Measurements from ENCODE around the gene MAP3K8. TPM values are rescaled to one million over a fixed set of nuclear protein-coding genes. Genes with fewer than 3 reads are reported as not detected.

Gene MAP3K8
- 5.1 and 10.8 TPM in 2 replicates for total RNA-seq

DNA sequence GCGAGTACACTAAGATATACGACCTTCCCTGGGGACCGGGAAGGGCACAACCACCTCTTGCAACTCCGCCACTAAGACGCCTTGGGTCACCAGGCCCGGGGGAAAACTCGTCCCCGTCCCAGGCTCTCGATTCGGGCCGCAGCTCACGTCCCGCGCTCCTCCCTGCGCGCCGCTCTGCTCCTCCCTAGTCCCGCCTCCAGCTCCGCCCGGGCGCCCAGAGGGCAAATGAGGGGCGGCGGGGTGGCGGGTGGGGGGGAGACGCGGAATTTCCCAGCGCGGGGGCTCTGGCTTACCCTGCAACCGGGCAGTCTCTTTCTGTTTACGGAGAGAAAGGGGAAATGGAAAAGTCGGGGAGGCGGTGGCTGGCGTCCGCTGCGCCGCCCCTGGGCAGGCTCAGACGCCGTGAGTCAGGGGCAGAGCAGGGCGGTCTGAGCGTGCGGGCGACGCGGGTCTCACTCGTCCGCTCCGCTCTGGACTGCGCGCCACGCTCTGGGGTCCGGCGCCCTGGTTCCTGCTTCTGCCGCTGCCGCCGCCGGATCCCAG lies at the start of gene MAP3K8:
Gene MAP3K8, plus strand, starts transcription at position 455 of the 543 bp plus-strand sequence. CDS start 4,755 bp downstream, outside the sequence.

Other genes with a start within 250 kb of the MAP3K8 start
- gene MTPAP, start 84.9 kb upstream of the MAP3K8 start, total RNA-seq = 10.4 and 12.8 TPM in 2 replicates
- gene LYZL2, start 195.6 kb downstream of the MAP3K8 start, total RNA-seq = not detected in 2 replicates